Mucosa of gallbladder (tissue), 1 donor: ENCODE data around the gene INSIG2. TPM values are rescaled to one million over a fixed set of nuclear protein-coding genes. Genes with fewer than 3 reads are reported as not detected.
A peak's percentile ranks its signal among the peaks of the same experiment; 100 is the strongest.
"Not testable (repeated sequence)": the region's sequence is repeated elsewhere in the genome, so short reads cannot be mapped to it uniquely, and the experiment has no call there.

Source experiments
- DNase-seq: peaks from one replicate; pipeline ENCODE4 v3.0.0-alpha.2; 2020; ENCODE audit warnings: low spot score
- total RNA-seq: library from RNA; stranded (reverse); gene quantifications from one replicate; pipeline ENCODE4 v1.2.1, GENCODE V29; 2021
- donor health status: DM: no; HTN: no; CAD: no.

Gene INSIG2
- total RNA-seq, 1 donor from 2014 or later = 42.7 TPM

GRCh38 chr2:118059919-118060478 is 28.3 kb upstream of the INSIG2 start:
- no peak for DNase-seq

GRCh38 chr2:118061135-118061955 is 26.9 kb upstream of the INSIG2 start:
- no peak for DNase-seq

GRCh38 chr2:118062048-118062447 is 26.2 kb upstream of the INSIG2 start:
- no peak for DNase-seq

GRCh38 chr2:118062669-118063068 is 25.6 kb upstream of the INSIG2 start:
- no peak for DNase-seq

- DNase-seq = no peak
Observed at GRCh38 chr2:118065015-118065706, 23.1 kb upstream of the INSIG2 start.

GRCh38 chr2:118065921-118066511 is 22.3 kb upstream of the INSIG2 start:
- no peak for DNase-seq

GRCh38 chr2:118077636-118078247 is 10.5 kb upstream of the INSIG2 start:
- no peak for DNase-seq

GRCh38 chr2:118078734-118079133 is 9.5 kb upstream of the INSIG2 start:
- no peak for DNase-seq

GRCh38 chr2:118084491-118085089 is 3.7 kb upstream of the INSIG2 start:
- DNase-seq = no peak

- DNase-seq = peak; percentile 31
Observed at GRCh38 chr2:118085173-118086023, 2.9 kb upstream of the INSIG2 start.

- no peak for DNase-seq
Observed at GRCh38 chr2:118086024-118086633, 2.1 kb upstream of the INSIG2 start.

GRCh38 chr2:118089139-118089800 is 999 bp downstream of the INSIG2 start:
- peak; percentile 31 for DNase-seq

- DNase-seq = no peak
Observed at GRCh38 chr2:118090387-118091139, 2.3 kb downstream of the INSIG2 start.

- no peak for DNase-seq
Observed at GRCh38 chr2:118091140-118091478, 2.8 kb downstream of the INSIG2 start.

- no peak for DNase-seq
Observed at GRCh38 chr2:118091631-118092030, 3.4 kb downstream of the INSIG2 start.

GRCh38 chr2:118094102-118094501 is 5.8 kb downstream of the INSIG2 start:
- DNase-seq = not testable (repeated sequence)

GRCh38 chr2:118094503-118094902 is 6.2 kb downstream of the INSIG2 start:
- no peak for DNase-seq

- DNase-seq = no peak
Observed at GRCh38 chr2:118095610-118096009, 7.3 kb downstream of the INSIG2 start.

- no peak for DNase-seq
Observed at GRCh38 chr2:118097657-118098056, 9.4 kb downstream of the INSIG2 start.
